Psoas muscle (tissue), 8 donors: ENCODE data around the gene LRRC45. TPM values are rescaled to one million over a fixed set of nuclear protein-coding genes. Genes with fewer than 3 reads are reported as not detected.

ENCODE experiments used
- ATAC-seq, 4 donors: fragments of 200-7000 bp; cut with Tn5 transposase; one replicate each; pipeline ENCODE4 v1.9.1; 2020; ENCODE audit warnings: moderate library complexity in 3 of 4, mild to moderate bottlenecking in 2 of 4
- DNase-seq, 2 donors: peaks; one replicate each; pipeline ENCODE4 v3.0.0-alpha.2; 2020
- H3K27ac ChIP-seq: fragments of 200-600 bp; one replicate; pipeline ENCODE4 v1.8.0; 2022
- H3K27me3 ChIP-seq, 3 donors: fragments of 200-600 bp in 1 of 3; one replicate each; pipeline versions ENCODE4 v1.6.1 to v1.8.0; 2013 to 2022; ENCODE audit warnings: low read length in 2 of 3, mild to moderate bottlenecking in 2 of 3, moderate library complexity in 1 of 3; ENCODE audit not compliant: insufficient read depth in 3 of 3
- H3K36me3 ChIP-seq, 2 donors: fragments of 200-600 bp in 1 of 2; one replicate each; pipeline versions ENCODE4 v1.6.1 to v1.8.0; 2013 to 2022; ENCODE audit warnings: low read depth in 1 of 2, mild to moderate bottlenecking in 1 of 2, moderate library complexity in 1 of 2; ENCODE audit not compliant: insufficient read depth in 1 of 2
- H3K4me1 ChIP-seq: fragments of 200-600 bp; one replicate; pipeline ENCODE4 v1.8.0; 2022
- H3K4me3 ChIP-seq: fragments of 200-600 bp; one replicate; pipeline ENCODE4 v1.8.0; 2022; ENCODE audit warnings: mild to moderate bottlenecking
- H3K9me3 ChIP-seq: fragments of 200-600 bp; one replicate; pipeline ENCODE4 v1.8.0; 2022
- WGBS, 3 donors: extraction: QIAGEN DNeasy Blood & Tissue Kit; methylation state at CpG; one replicate each; pipeline versions ENCODE4 v1.1.6 to v1.1.7; 2013; 5-methylcytosine and 5-hydroxymethylcytosine counted together
- intact Hi-C, 2 donors: fragments of 100-400 bp; cut with DNase I; formaldehyde crosslinking; loops; one replicate each; pipeline versions ENCODE4 v1.11.0 to v1.14.2; 2022
- polyA plus RNA-seq, 3 donors: library from polyadenylated mRNA; stranded (reverse); fragments of 200-250 nt; gene quantifications; one replicate each; pipeline ENCODE4 v1.2.3, GENCODE V29; 2013
- total RNA-seq, 4 donors: library from RNA; stranded (reverse); fragmentation: NEBNext Ultra II Directional in 2 of 4; extraction: Animal tissue kit (Norgen Biotek cat#: 25700) in 2 of 4; gene quantifications; one replicate each; pipeline versions ENCODE4 v1.2.1 to v1.2.4, GENCODE V29; 2021 to 2023
- TF ChIP-seq, protein P1 (sequence below): fragments of 200-600 bp; IDR thresholded peaks from one replicate; pipeline ENCODE4 v1.8.0; 2022; ENCODE audit warnings: antibody characterized with exemption
- donor health status: healthy with polysubstance abuse.
- donor health status: DM: no; HTN: no; CAD: no; lungs with moderate emphysema.
- donor health status: Bipolar disorder and iron deficiency.
- donor health status: healthy.
- donor health status: DM: yes; HTN: yes; CAD: no.
- donor health status: DM: no; HTN: no; CAD: no.
- donor health status: DM: no; HTN: no; CAD: no.
- donor health status: DM: yes; HTN: yes; CAD: no.

Gene LRRC45
- total and polyA plus RNA-seq, 7 donors, result 1.4 to 7.1 (median 3.0) TPM

DNA sequence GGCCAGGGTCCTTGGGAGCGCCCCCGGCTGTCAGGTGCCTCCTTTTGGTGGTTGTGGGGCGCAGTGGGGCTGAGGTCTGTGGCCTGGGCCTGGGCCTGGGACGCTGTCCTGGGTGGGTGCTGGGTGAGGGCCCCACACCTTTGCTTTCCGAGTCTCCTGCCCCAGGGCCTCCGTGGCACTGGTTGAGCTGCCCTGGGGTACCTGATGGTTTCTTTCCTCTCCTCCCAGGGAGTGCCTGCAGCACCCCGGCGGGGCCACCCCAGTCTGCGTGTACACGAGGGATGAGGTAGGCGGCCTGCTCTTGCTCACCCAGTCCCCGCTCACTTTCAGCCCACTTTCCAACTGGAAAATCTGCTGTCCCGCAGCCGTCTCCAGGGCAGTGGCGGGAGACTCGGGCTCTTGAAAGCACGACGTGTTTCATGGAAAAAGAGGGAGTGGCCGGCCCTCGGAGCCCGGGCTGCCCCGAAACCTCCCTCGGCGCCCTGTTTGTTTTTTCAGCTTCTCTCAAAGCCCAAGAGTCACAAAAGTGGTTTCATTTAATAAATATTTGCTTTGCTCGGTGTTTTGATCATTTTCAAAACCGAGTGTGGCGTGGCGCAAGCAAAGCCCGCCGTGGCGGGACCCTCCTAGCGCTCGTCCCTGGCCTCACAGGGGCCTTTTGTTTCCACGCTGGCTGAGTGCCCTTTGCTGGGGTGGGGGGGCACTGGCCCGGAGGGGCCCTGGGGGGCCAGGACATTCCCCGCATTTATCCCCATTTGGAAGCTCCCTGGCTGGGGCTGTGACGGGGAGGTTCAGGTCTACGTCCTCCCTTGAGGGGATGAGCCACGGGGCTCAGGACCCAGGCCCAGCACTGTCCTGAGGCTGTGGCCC is 28.3 kb upstream of the LRRC45 start:
- Histone ChIP-seq H3K4me1 (peaks cover 40% of the 10 kb centered on the region), H3K27ac (no peak overlapping the region), H3K36me3 (peaks cover 0 to 13% of the 10 kb centered on the region in 2 donors), H3K4me3 (no peak overlapping the region), H3K9me3 (no peaks in the 10 kb centered on the region), H3K27me3 (no peaks in the 10 kb centered on the region)
- intact Hi-C loops, result no loop called here
- TF ChIP-seq, protein P1, sequence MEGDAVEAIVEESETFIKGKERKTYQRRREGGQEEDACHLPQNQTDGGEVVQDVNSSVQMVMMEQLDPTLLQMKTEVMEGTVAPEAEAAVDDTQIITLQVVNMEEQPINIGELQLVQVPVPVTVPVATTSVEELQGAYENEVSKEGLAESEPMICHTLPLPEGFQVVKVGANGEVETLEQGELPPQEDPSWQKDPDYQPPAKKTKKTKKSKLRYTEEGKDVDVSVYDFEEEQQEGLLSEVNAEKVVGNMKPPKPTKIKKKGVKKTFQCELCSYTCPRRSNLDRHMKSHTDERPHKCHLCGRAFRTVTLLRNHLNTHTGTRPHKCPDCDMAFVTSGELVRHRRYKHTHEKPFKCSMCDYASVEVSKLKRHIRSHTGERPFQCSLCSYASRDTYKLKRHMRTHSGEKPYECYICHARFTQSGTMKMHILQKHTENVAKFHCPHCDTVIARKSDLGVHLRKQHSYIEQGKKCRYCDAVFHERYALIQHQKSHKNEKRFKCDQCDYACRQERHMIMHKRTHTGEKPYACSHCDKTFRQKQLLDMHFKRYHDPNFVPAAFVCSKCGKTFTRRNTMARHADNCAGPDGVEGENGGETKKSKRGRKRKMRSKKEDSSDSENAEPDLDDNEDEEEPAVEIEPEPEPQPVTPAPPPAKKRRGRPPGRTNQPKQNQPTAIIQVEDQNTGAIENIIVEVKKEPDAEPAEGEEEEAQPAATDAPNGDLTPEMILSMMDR, result no peak
- WGBS, 3 donors, result 86 to 90% (median 89%) methylated on average over 38 to 39 of the region's 39 CpGs
- DNase-seq, result peak; percentile 10 to 33
- no peak for ATAC-seq

- WGBS, 3 donors, result 91 to 95% (median 92%) methylated on average over 26 to 29 of the region's 29 CpGs
- H3K27me3 ChIP-seq, result no peaks in the 10 kb centered on the region
- H3K36me3 ChIP-seq, result peaks cover 0 to 13% of the 10 kb centered on the region in 2 donors
- intact Hi-C loops, result no loop called here
- no peak for ATAC-seq
- DNase-seq, result peak; percentile 9 to 48
- no peak overlapping the region for H3K27ac ChIP-seq
- no peak overlapping the region for H3K4me3 ChIP-seq
- H3K4me1 ChIP-seq, result peaks cover 48% of the 10 kb centered on the region
- TF ChIP-seq, protein P1, result no peak
- no peaks in the 10 kb centered on the region for H3K9me3 ChIP-seq
Observed at GRCh38 chr17:81995463-81996231, 27.5 kb upstream of the LRRC45 start.

GRCh38 chr17:81996232-81996756 is 26.8 kb upstream of the LRRC45 start:
- DNase-seq, result peak; percentile 9 to 29
- no peaks in the 10 kb centered on the region for H3K9me3 ChIP-seq
- H3K4me1 ChIP-seq, result peaks cover 48% of the 10 kb centered on the region
- no peaks in the 10 kb centered on the region for H3K27me3 ChIP-seq
- H3K27ac ChIP-seq, result no peak overlapping the region
- peaks cover 0 to 13% of the 10 kb centered on the region in 2 donors for H3K36me3 ChIP-seq
- TF ChIP-seq, protein P1, result no peak
- 90 to 96% (median 92%) methylated on average over 21 to 28 of the region's 28 CpGs for WGBS, 3 donors
- no peak overlapping the region for H3K4me3 ChIP-seq
- ATAC-seq, result no peak
- intact Hi-C loops, result no loop called here

DNA sequence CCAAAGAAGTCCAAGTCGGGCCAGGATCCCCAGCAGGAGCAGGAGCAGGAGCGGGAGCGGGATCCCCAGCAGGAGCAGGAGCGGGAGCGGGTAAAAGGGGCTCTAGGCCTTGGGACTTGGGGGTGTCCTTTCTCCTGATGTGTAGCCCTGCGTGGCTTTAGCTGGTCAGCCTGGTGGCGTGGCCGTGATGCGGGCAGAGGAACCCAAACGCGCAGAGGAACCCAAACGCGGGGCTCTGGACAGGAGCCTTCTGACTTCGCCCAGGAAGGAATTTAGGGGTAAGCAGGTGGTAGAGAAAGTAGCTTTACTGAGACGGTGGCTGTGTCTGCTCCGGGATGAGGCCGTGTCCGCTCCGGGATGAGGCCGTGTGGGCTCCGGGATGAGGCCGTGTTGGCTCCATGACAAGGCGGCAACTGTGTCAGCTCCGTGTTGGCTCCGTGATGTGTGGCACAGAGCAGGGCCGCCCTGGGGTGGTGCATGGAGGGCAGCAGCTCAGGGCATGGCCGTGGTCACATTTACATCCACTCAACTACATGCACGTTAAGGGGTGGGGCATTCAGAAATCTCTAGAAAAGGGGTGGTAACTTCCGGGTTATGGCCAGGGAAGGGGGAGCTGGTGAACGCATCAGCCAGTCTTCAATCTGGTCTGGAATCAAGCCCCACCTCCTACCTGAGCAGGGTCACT is 26.2 kb upstream of the LRRC45 start:
- H3K4me3 ChIP-seq, result no peak overlapping the region
- H3K9me3 ChIP-seq, result no peaks in the 10 kb centered on the region
- TF ChIP-seq, protein P1, result no peak
- peak in 1 of 2 donors; percentile 22 for DNase-seq
- H3K36me3 ChIP-seq, result peaks cover 0 to 13% of the 10 kb centered on the region in 2 donors
- 88 to 93% (median 90%) methylated on average over 30 of the region's 30 CpGs for WGBS, 3 donors
- H3K27ac ChIP-seq, result no peak overlapping the region
- peaks cover 48% of the 10 kb centered on the region for H3K4me1 ChIP-seq
- no peaks in the 10 kb centered on the region for H3K27me3 ChIP-seq
- intact Hi-C loops, result no loop called here
- ATAC-seq, result no peak
